EL (cell line): ENCODE data around the gene SETD7.

Experiments used
- DNase-seq: peaks from one replicate; pipeline ENCODE4 v3.0.0-alpha.2; 2016

The SETD7 gene

GRCh38 chr4:139568206-139568955 is 12.4 kb upstream of the SETD7 start:
- DNase-seq, result no peak

- DNase-seq, result no peak
These were observed 11.3 kb upstream of the SETD7 start for GRCh38 chr4:139567159-139567870.

GRCh38 chr4:139564502-139564901 is 8.5 kb upstream of the SETD7 start:
- no peak for DNase-seq

GRCh38 chr4:139563515-139563914 is 7.5 kb upstream of the SETD7 start:
- no peak for DNase-seq

GRCh38 chr4:139562839-139563238 is 6.8 kb upstream of the SETD7 start:
- no peak for DNase-seq

- DNase-seq, result no peak
These were observed 6.2 kb upstream of the SETD7 start for GRCh38 chr4:139562067-139562684.

- no peak for DNase-seq
These were observed 4.5 kb upstream of the SETD7 start for GRCh38 chr4:139560406-139561104.

GRCh38 chr4:139559687-139560086 is 3.7 kb upstream of the SETD7 start:
- DNase-seq, result no peak

- DNase-seq, result no peak
These were observed 3.1 kb upstream of the SETD7 start for GRCh38 chr4:139559089-139559479.

- no peak for DNase-seq
These were observed 2.4 kb upstream of the SETD7 start for GRCh38 chr4:139558235-139559088.

GRCh38 chr4:139557556-139558110 is 1.6 kb upstream of the SETD7 start:
- DNase-seq, result no peak

- peak; percentile 55 for DNase-seq
These were observed 921 bp upstream of the SETD7 start for GRCh38 chr4:139556724-139557555.

- no peak for DNase-seq
These were observed 331 bp downstream of the SETD7 start for GRCh38 chr4:139555705-139556070.

- DNase-seq, result peak; percentile 92
These were observed 920 bp downstream of the SETD7 start for GRCh38 chr4:139554893-139555704.

- DNase-seq, result no peak
These were observed 1.5 kb downstream of the SETD7 start for GRCh38 chr4:139554642-139554892.

- no peak for DNase-seq
These were observed 2.0 kb downstream of the SETD7 start for GRCh38 chr4:139553751-139554641.

- DNase-seq, result peak; percentile 72
These were observed 3.3 kb downstream of the SETD7 start for GRCh38 chr4:139552517-139553307.

GRCh38 chr4:139550724-139551429 is 5.1 kb downstream of the SETD7 start:
- no peak for DNase-seq
